Caco-2 (cell line): ENCODE results near the gene ATP8B1. TPM values are rescaled to one million over a fixed set of nuclear protein-coding genes. Genes with fewer than 3 reads are reported as not detected.

ENCODE experiments used
- BruUV-seq: library from RNA; stranded (reverse); fragments of 400-500 nt; replicated peaks from 2 replicates; lab custom pipeline; 2021; lab: Mats Ljungman, UMichigan
- CTCF ChIA-PET: fragments of 300-600 bp; sonication (Branson Sonifier 250); formaldehyde crosslinking; loops from one replicate; lab custom pipeline; 2022; ENCODE audit warnings: antibody characterized with exemption; lab: Charles Lee
- POLR2A ChIA-PET: fragments of 300-600 bp; sonication (Branson Sonifier 250); formaldehyde crosslinking; loops from one replicate; lab custom pipeline; 2022; ENCODE audit warnings: antibody characterized with exemption; lab: Charles Lee
- DNase-seq, 2 experiments: peaks; one replicate each; pipeline versions ENCODE4 v3.0.0 to v3.0.0-alpha.2; 2020 to 2022
- H3K27me3 ChIP-seq: replicated peaks from 2 replicates; pipeline ENCODE4 v1.6.0; 2011; ENCODE audit warnings: low read length; ENCODE audit not compliant: control insufficient read depth, insufficient read depth
- H3K36me3 ChIP-seq: 2 replicates; pipeline ENCODE4 v1.5.1; 2011; ENCODE audit warnings: low read length; ENCODE audit not compliant: control insufficient read depth, insufficient read depth
- H3K4me1 ChIP-seq: fragments of 250-450 bp; sonication (Bioruptor Pico); 2 replicates; pipeline ENCODE4 v1.5.1; 2020; ENCODE audit warnings: mild to moderate bottlenecking
- H3K4me3 ChIP-seq: 2 replicates; pipeline ENCODE4 v1.5.1; 2011; ENCODE audit warnings: low read depth, mild to moderate bottlenecking, control low read depth, low read length
- H3K9me3 ChIP-seq: fragments of 250-450 bp; sonication (Bioruptor Pico); 2 replicates; pipeline ENCODE4 v1.5.1; 2020; ENCODE audit warnings: mild to moderate bottlenecking, moderate library complexity
- H3K27ac Mint-ChIP-seq: one replicate; pipeline ENCODE4 v1.8.0; 2022; ENCODE audit warnings: mixed read lengths; ENCODE audit not compliant: unreplicated experiment
- H3K27me3 Mint-ChIP-seq: one replicate; pipeline ENCODE4 v1.8.0; 2022; ENCODE audit warnings: mixed read lengths; ENCODE audit not compliant: insufficient read depth, unreplicated experiment
- H3K36me3 Mint-ChIP-seq: one replicate; pipeline ENCODE4 v1.8.0; 2022; ENCODE audit warnings: mild to moderate bottlenecking, mixed read lengths; ENCODE audit not compliant: insufficient read depth, unreplicated experiment
- H3K4me1 Mint-ChIP-seq: one replicate; pipeline ENCODE4 v1.8.0; 2022; ENCODE audit warnings: low read depth, mixed read lengths; ENCODE audit not compliant: unreplicated experiment
- H3K4me3 Mint-ChIP-seq: one replicate; pipeline ENCODE4 v1.8.0; 2022; ENCODE audit warnings: mild to moderate bottlenecking, moderate library complexity, mixed read lengths; ENCODE audit not compliant: unreplicated experiment
- H3K9me3 Mint-ChIP-seq: one replicate; pipeline ENCODE4 v1.8.0; 2022; ENCODE audit warnings: mixed read lengths; ENCODE audit not compliant: unreplicated experiment
- CTCF ChIP-seq, 2 experiments: fragments of 200-600 bp in 1 of 2; IDR thresholded peaks; 1 replicate in 1 of 2; 2 replicates in 1 of 2; pipeline versions ENCODE4 v1.5.1 to v1.8.0; 2011 to 2022; ENCODE audit warnings: antibody characterized with exemption in 1 of 2, control low read depth in 1 of 2, inconsistent platforms in 1 of 2, low read depth in 1 of 2, low read length in 1 of 2, mild to moderate bottlenecking in 1 of 2, moderate library complexity in 1 of 2; ENCODE audit not compliant: insufficient read depth in 1 of 2, severe bottlenecking in 1 of 2, unreplicated experiment in 1 of 2
- intact Hi-C: fragments of 100-400 bp; cut with micrococcal nuclease; formaldehyde crosslinking; loops from one replicate; pipeline ENCODE4 v1.10.0; 2022; ENCODE audit not compliant: unreplicated experiment
- total RNA-seq: library from RNA; stranded (reverse); gene quantifications from 2 replicates; pipeline ENCODE4 v1.2.3, GENCODE V29; 2022

The ATP8B1 gene
- total RNA-seq, 1 experiment from 2014 or later = 31.6 TPM

- no peak overlapping the region for H3K27ac Mint-ChIP-seq
- no peak for DNase-seq
- POLR2A ChIA-PET = no interaction called here
- no peaks in the 10 kb centered on the region for H3K9me3 Mint-ChIP-seq
- no peak overlapping the region for H3K4me3 Mint-ChIP-seq
- CTCF ChIA-PET = no interaction called here
- BruUV-seq = no TSS peak
- peaks cover 20% of the 10 kb centered on the region for H3K4me1 ChIP-seq
- no peaks in the 10 kb centered on the region for H3K9me3 ChIP-seq
- intact Hi-C loops = loop anchor here (5.0 kb wide), 1 partner anchor 53 kb away; the partner anchor contains the start of gene ATP8B1
- no peaks in the 10 kb centered on the region for H3K27me3 ChIP-seq
- H3K36me3 ChIP-seq = no peaks in the 10 kb centered on the region
- peaks cover 7% of the 10 kb centered on the region for H3K4me1 Mint-ChIP-seq
- no peak for TF ChIP-seq CTCF (IDR thresholded peaks at IDR 0.05; ENCODE audit: insufficient read depth in 1 of 2, low read depth in 1 of 2, low read length in 1 of 2, severe bottlenecking in 1 of 2, unreplicated experiment in 1 of 2)
- no peaks in the 10 kb centered on the region for H3K27me3 Mint-ChIP-seq
- H3K4me3 ChIP-seq = no peak overlapping the region
- no peaks in the 10 kb centered on the region for H3K36me3 Mint-ChIP-seq
Observed at GRCh38 chr18:57749604-57749970, 53.5 kb downstream of the ATP8B1 start.

- CTCF ChIA-PET = no interaction called here
- H3K9me3 ChIP-seq = no peaks in the 10 kb centered on the region
- H3K4me1 ChIP-seq = peaks cover 20% of the 10 kb centered on the region
- no peak for TF ChIP-seq CTCF (IDR thresholded peaks at IDR 0.05; ENCODE audit: insufficient read depth in 1 of 2, low read depth in 1 of 2, low read length in 1 of 2, severe bottlenecking in 1 of 2, unreplicated experiment in 1 of 2)
- H3K27me3 ChIP-seq = no peaks in the 10 kb centered on the region
- no peaks in the 10 kb centered on the region for H3K36me3 ChIP-seq
- no peak overlapping the region for H3K4me3 ChIP-seq
- POLR2A ChIA-PET = no interaction called here
- H3K36me3 Mint-ChIP-seq = no peaks in the 10 kb centered on the region
- H3K4me3 Mint-ChIP-seq = no peak overlapping the region
- H3K4me1 Mint-ChIP-seq = peaks cover 7% of the 10 kb centered on the region
- no peak for DNase-seq
- H3K9me3 Mint-ChIP-seq = no peaks in the 10 kb centered on the region
- intact Hi-C loops = loop anchor here (5.0 kb wide), 1 partner anchor 53 kb away; the partner anchor contains the start of gene ATP8B1
- no peaks in the 10 kb centered on the region for H3K27me3 Mint-ChIP-seq
- no peak overlapping the region for H3K27ac Mint-ChIP-seq
- BruUV-seq = no TSS peak
Observed at GRCh38 chr18:57748770-57749603, 54.1 kb downstream of the ATP8B1 start.

GRCh38 chr18:57747809-57748680 is 55.1 kb downstream of the ATP8B1 start:
- BruUV-seq = no TSS peak
- intact Hi-C loops = loop anchor here (5.0 kb wide), 1 partner anchor 54 kb away; the partner anchor contains the start of gene ATP8B1
- DNase-seq = no peak
- peaks cover 3% of the 10 kb centered on the region for H3K36me3 Mint-ChIP-seq
- peaks cover 7% of the 10 kb centered on the region for H3K4me1 Mint-ChIP-seq
- no peaks in the 10 kb centered on the region for H3K27me3 ChIP-seq
- peaks cover 20% of the 10 kb centered on the region for H3K4me1 ChIP-seq
- POLR2A ChIA-PET = no interaction called here
- CTCF ChIA-PET = no interaction called here
- H3K4me3 ChIP-seq = no peak overlapping the region
- H3K4me3 Mint-ChIP-seq = no peak overlapping the region
- H3K27me3 Mint-ChIP-seq = no peaks in the 10 kb centered on the region
- no peak overlapping the region for H3K27ac Mint-ChIP-seq
- no peaks in the 10 kb centered on the region for H3K36me3 ChIP-seq
- no peaks in the 10 kb centered on the region for H3K9me3 Mint-ChIP-seq
- TF ChIP-seq CTCF (IDR thresholded peaks at IDR 0.05; ENCODE audit: insufficient read depth in 1 of 2, low read depth in 1 of 2, low read length in 1 of 2, severe bottlenecking in 1 of 2, unreplicated experiment in 1 of 2) = no peak
- H3K9me3 ChIP-seq = no peaks in the 10 kb centered on the region
